HG03025 (cell line): ENCODE data around the gene FAM13B.

Experiments used
- ATAC-seq: cut with Tn5 transposase; IDR thresholded peaks from one replicate; pipeline ENCODE4 v1.9.1; 2021; ENCODE audit warnings: mild to moderate bottlenecking, moderate library complexity; ENCODE audit not compliant: unreplicated experiment, low FRiP score

Gene FAM13B

GRCh38 chr5:137902408-137903133 lies 130.3 kb downstream of the FAM13B start:
- no peak for ATAC-seq

GRCh38 chr5:137901011-137901817 lies 131.7 kb downstream of the FAM13B start:
- ATAC-seq = no peak

GRCh38 chr5:137899493-137899892 lies 133.4 kb downstream of the FAM13B start:
- no peak for ATAC-seq

GRCh38 chr5:137896560-137896959 lies 136.3 kb downstream of the FAM13B start:
- no peak for ATAC-seq

- ATAC-seq = no peak
Measured at GRCh38 chr5:137894586-137894985, 138.3 kb downstream of the FAM13B start.

- no peak for ATAC-seq
Measured at GRCh38 chr5:137891849-137892248, 141.0 kb downstream of the FAM13B start.

GRCh38 chr5:137890845-137891244 lies 142.0 kb downstream of the FAM13B start:
- ATAC-seq = no peak

GRCh38 chr5:137888863-137889759 lies 143.8 kb downstream of the FAM13B start, which contains the start of gene PKD2L2:
Gene PKD2L2 (plus strand): TSS chr5:137889457. CDS start chr5:137889492, 35 bp downstream.
- peak; percentile 93 for ATAC-seq

- no peak for ATAC-seq
Measured at GRCh38 chr5:137888466-137888862, 144.4 kb downstream of the FAM13B start.
